HEK293 (cell line): ENCODE measurements around the gene GREB1L.
A peak's percentile ranks its signal among the peaks of the same experiment; 100 is the strongest.

Source experiments
- CTCF ChIA-PET: fragments of 350-600 bp; formaldehyde crosslinking; extraction: SDS; loops from one replicate; lab custom pipeline; 2021; ENCODE audit warnings: antibody characterized with exemption; lab: Yijun Ruan, JAX
- POLR2A ChIA-PET: fragments of 300-600 bp; formaldehyde crosslinking; extraction: SDS; loops from one replicate; lab custom pipeline; 2020; ENCODE audit warnings: antibody characterized with exemption, inconsistent platforms; lab: Yijun Ruan, JAX
- H3K27ac ChIP-seq: fragments of 200-500 bp; sonication (Bioruptor generic); 2 replicates; pipeline ENCODE4 v1.5.1; 2014; ENCODE audit warnings: low read depth, low read length, control low read depth, inconsistent platforms; ENCODE audit errors: extremely low read depth
- H3K36me3 ChIP-seq, 2 experiments: fragments of 200-500 bp in 1 of 2; sonication (Bioruptor generic) in 1 of 2; 1 replicate in 1 of 2; 2 replicates in 1 of 2; pipeline ENCODE4 v1.5.1; 2014 to 2017; ENCODE audit warnings: inconsistent platforms in 2 of 2, low read length in 2 of 2; ENCODE audit not compliant: control insufficient read depth in 2 of 2, insufficient read depth in 1 of 2
- H3K4me1 ChIP-seq: fragments of 200-500 bp; sonication (Bioruptor generic); 2 replicates; pipeline ENCODE4 v1.5.1; 2014; ENCODE audit warnings: mild to moderate bottlenecking, low read length, inconsistent platforms; ENCODE audit not compliant: control insufficient read depth, insufficient read depth
- H3K4me3 ChIP-seq: 2 replicates; pipeline ENCODE4 v1.5.1; 2011; ENCODE audit warnings: low read depth, mild to moderate bottlenecking, control low read depth, low read length, moderate library complexity
- H3K9me3 ChIP-seq: fragments of 200-500 bp; sonication (Bioruptor generic); 2 replicates; pipeline ENCODE4 v1.5.1; 2014; ENCODE audit warnings: low read depth, low read length, inconsistent platforms; ENCODE audit not compliant: control insufficient read depth, insufficient read depth
- GLIS1 ChIP-seq: fragments of 450-650 bp; formaldehyde crosslinking; IDR thresholded peaks from 2 replicates; pipeline ENCODE4 v1.5.1; 2016; ENCODE audit warnings: missing biosample characterization, missing genetic modification characterization
- HOXD13 ChIP-seq: sonication (generic); formaldehyde crosslinking; IDR thresholded peaks from 2 replicates; pipeline ENCODE4 v1.8.0; 2022; ENCODE audit warnings: missing genetic modification reagents, borderline replicate concordance
- IKZF3 ChIP-seq: fragments of 450-650 bp; IDR thresholded peaks from 2 replicates; pipeline ENCODE4 v1.5.0; 2018; ENCODE audit warnings: missing biosample characterization, mild to moderate bottlenecking, missing genetic modification characterization, moderate library complexity
- KLF7 ChIP-seq: fragments of 450-650 bp; formaldehyde crosslinking; IDR thresholded peaks from 2 replicates; pipeline ENCODE4 v1.5.1; 2016; ENCODE audit warnings: missing biosample characterization, missing genetic modification characterization, borderline replicate concordance
- SCRT2 ChIP-seq: fragments of 450-650 bp; formaldehyde crosslinking; IDR thresholded peaks from 2 replicates; pipeline ENCODE4 v1.5.1; 2016; ENCODE audit warnings: missing biosample characterization, missing genetic modification characterization
- YY2 ChIP-seq: fragments of 450-650 bp; formaldehyde crosslinking; IDR thresholded peaks from 2 replicates; pipeline ENCODE4 v1.5.1; 2016; ENCODE audit warnings: missing biosample characterization, missing genetic modification characterization
- ZBTB48 ChIP-seq: fragments of 450-650 bp; formaldehyde crosslinking; IDR thresholded peaks from 2 replicates; pipeline ENCODE4 v1.5.1; 2016; ENCODE audit warnings: missing biosample characterization, missing genetic modification characterization
- ZBTB7A ChIP-seq: fragments of 450-650 bp; formaldehyde crosslinking; IDR thresholded peaks from 2 replicates; pipeline ENCODE4 v1.5.1; 2016; ENCODE audit warnings: low read depth, missing biosample characterization, missing genetic modification characterization
- ZNF114 ChIP-seq: fragments of 450-650 bp; formaldehyde crosslinking; IDR thresholded peaks from 2 replicates; pipeline ENCODE4 v1.5.0; 2017; ENCODE audit warnings: missing biosample characterization, missing genetic modification characterization
- ZNF121 ChIP-seq: fragments of 450-650 bp; formaldehyde crosslinking; IDR thresholded peaks from 2 replicates; pipeline ENCODE4 v1.5.1; 2016; ENCODE audit warnings: missing biosample characterization, missing genetic modification characterization
- ZNF146 ChIP-seq: fragments of 450-650 bp; formaldehyde crosslinking; IDR thresholded peaks from 2 replicates; pipeline ENCODE4 v1.5.1; 2016; ENCODE audit warnings: missing biosample characterization, missing genetic modification characterization
- ZNF202 ChIP-seq: fragments of 450-650 bp; formaldehyde crosslinking; IDR thresholded peaks from 2 replicates; pipeline ENCODE4 v1.5.1; 2016; ENCODE audit warnings: missing biosample characterization, missing genetic modification characterization, borderline replicate concordance
- ZNF248 ChIP-seq: fragments of 450-650 bp; formaldehyde crosslinking; IDR thresholded peaks from 2 replicates; pipeline ENCODE4 v1.5.1; 2017; ENCODE audit warnings: missing biosample characterization, missing genetic modification characterization
- ZNF335 ChIP-seq: fragments of 450-650 bp; formaldehyde crosslinking; conservative IDR thresholded peaks from 2 replicates; pipeline ENCODE4 v1.5.1; 2016; ENCODE audit warnings: missing biosample characterization, missing genetic modification characterization
- ZNF426 ChIP-seq: fragments of 450-650 bp; formaldehyde crosslinking; IDR thresholded peaks from 2 replicates; pipeline ENCODE4 v1.5.1; 2017; ENCODE audit warnings: missing biosample characterization, missing genetic modification characterization, mild to moderate bottlenecking, inconsistent platforms, moderate library complexity
- ZNF529 ChIP-seq: fragments of 450-650 bp; formaldehyde crosslinking; IDR thresholded peaks from 2 replicates; pipeline ENCODE4 v1.5.1; 2017; ENCODE audit warnings: missing genetic modification characterization, missing biosample characterization; ENCODE audit not compliant: insufficient replicate concordance
- ZNF585B ChIP-seq: fragments of 450-650 bp; formaldehyde crosslinking; IDR thresholded peaks from 2 replicates; pipeline ENCODE4 v1.5.1; 2016; ENCODE audit warnings: missing biosample characterization, missing genetic modification characterization
- ZNF626 ChIP-seq: fragments of 450-650 bp; sonication (Bioruptor Pico); formaldehyde crosslinking; IDR thresholded peaks from 2 replicates; pipeline ENCODE4 v1.5.1; 2018; ENCODE audit warnings: missing biosample characterization, missing genetic modification characterization, inconsistent platforms
- ZNF658 ChIP-seq: fragments of 450-650 bp; formaldehyde crosslinking; IDR thresholded peaks from 2 replicates; pipeline ENCODE4; 2016; ENCODE audit warnings: missing biosample characterization, missing genetic modification characterization
- ZNF670 ChIP-seq: fragments of 450-650 bp; formaldehyde crosslinking; IDR thresholded peaks from 2 replicates; pipeline ENCODE4 v1.5.1; 2016; ENCODE audit warnings: missing biosample characterization, missing genetic modification characterization, low read depth
- ZNF777 ChIP-seq: fragments of 450-650 bp; formaldehyde crosslinking; IDR thresholded peaks from 2 replicates; pipeline ENCODE4 v1.5.1; 2017; ENCODE audit warnings: missing biosample characterization, missing genetic modification characterization, borderline replicate concordance
- ZSCAN23 ChIP-seq: fragments of 450-650 bp; formaldehyde crosslinking; IDR thresholded peaks from 2 replicates; pipeline ENCODE4 v1.5.1; 2016; ENCODE audit warnings: missing biosample characterization, missing genetic modification characterization
- ZXDB ChIP-seq: fragments of 450-650 bp; formaldehyde crosslinking; IDR thresholded peaks from 2 replicates; pipeline ENCODE4 v1.5.1; 2016; ENCODE audit warnings: missing biosample characterization, missing genetic modification characterization
- TF ChIP-seq, protein P1 (sequence below): fragments of 450-650 bp; formaldehyde crosslinking; IDR thresholded peaks from 2 replicates; pipeline ENCODE4 v1.5.1; 2016; ENCODE audit warnings: missing biosample characterization, missing genetic modification characterization
- TF ChIP-seq, protein P2 (sequence below): IDR thresholded peaks from 2 replicates; pipeline ENCODE4 v1.6.1; 2011; ENCODE audit warnings: mild to moderate bottlenecking, low read depth, low read length, borderline replicate concordance
- TF ChIP-seq, protein P3 (sequence below): fragments of 450-650 bp; formaldehyde crosslinking; IDR thresholded peaks from 2 replicates; pipeline ENCODE4 v1.5.1; 2017; ENCODE audit warnings: missing biosample characterization, missing genetic modification characterization
- TF ChIP-seq, protein P4 (sequence below): fragments of 450-650 bp; formaldehyde crosslinking; IDR thresholded peaks from 2 replicates; pipeline ENCODE4 v1.5.1; 2017; ENCODE audit warnings: missing biosample characterization, missing genetic modification characterization
- TF ChIP-seq, protein P5 (sequence below): fragments of 450-650 bp; formaldehyde crosslinking; IDR thresholded peaks from 2 replicates; pipeline ENCODE4 v1.5.1; 2017; ENCODE audit warnings: missing biosample characterization, missing genetic modification characterization

GREB1L gene

DNA sequence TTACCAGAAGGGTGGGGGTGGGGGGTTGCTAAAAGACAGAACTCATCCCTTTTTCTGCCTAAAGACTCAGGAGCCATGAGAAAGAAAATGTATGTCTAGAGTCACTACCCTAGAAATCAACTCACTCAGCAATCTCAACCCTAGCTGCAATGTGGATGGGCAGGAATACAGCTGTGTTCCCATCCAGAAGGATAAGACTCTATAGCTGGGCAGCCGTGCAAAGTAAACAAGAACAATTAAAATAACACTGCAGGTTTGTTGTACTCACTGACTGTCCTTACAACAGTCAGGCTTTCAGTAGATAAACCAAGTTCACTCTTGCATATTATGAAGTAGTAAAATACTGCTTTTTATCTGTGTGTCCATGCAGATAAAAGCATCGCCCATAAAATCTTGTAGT lies 284.4 kb downstream of the GREB1L start:
- TF ChIP-seq GLIS1 (tag by site-specific recombination) (no peak), ZNF426 (tag by site-specific recombination) (no peak), ZNF585B (tag by site-specific recombination) (no peak), ZXDB (tag by site-specific recombination) (no peak), SCRT2 (tag by site-specific recombination) (no peak), ZNF626 (tag by site-specific recombination) (no peak), ZSCAN23 (no peak), ZNF248 (tag by site-specific recombination) (no peak), ZNF146 (tag by site-specific recombination) (no peak), IKZF3 (no peak), ZNF658 (tag by site-specific recombination) (no peak)
- TF ChIP-seq, protein P1, sequence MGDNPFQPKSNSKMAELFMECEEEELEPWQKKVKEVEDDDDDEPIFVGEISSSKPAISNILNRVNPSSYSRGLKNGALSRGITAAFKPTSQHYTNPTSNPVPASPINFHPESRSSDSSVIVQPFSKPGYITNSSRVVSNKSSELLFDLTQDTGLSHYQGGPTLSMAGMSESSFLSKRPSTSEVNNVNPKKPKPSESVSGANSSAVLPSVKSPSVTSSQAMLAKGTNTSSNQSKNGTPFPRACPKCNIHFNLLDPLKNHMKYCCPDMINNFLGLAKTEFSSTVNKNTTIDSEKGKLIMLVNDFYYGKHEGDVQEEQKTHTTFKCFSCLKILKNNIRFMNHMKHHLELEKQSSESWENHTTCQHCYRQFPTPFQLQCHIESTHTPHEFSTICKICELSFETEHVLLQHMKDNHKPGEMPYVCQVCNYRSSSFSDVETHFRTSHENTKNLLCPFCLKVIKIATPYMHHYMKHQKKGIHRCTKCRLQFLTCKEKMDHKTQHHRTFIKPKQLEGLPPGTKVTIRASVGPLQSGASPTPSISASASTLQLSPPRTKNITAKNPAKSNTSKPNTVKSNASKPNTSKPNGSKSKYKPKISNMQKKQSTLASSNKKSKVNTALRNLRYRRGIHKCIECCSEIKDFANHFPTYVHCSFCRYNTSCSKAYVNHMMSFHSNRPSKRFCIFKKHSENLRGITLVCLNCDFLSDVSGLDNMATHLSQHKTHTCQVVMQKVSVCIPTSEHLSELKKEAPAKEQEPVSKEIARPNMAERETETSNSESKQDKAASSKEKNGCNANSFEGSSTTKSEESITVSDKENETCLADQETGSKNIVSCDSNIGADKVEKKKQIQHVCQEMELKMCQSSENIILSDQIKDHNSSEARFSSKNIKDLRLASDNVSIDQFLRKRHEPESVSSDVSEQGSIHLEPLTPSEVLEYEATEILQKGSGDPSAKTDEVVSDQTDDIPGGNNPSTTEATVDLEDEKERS (tag by site-specific recombination): no peak
- TF ChIP-seq, protein P2, sequence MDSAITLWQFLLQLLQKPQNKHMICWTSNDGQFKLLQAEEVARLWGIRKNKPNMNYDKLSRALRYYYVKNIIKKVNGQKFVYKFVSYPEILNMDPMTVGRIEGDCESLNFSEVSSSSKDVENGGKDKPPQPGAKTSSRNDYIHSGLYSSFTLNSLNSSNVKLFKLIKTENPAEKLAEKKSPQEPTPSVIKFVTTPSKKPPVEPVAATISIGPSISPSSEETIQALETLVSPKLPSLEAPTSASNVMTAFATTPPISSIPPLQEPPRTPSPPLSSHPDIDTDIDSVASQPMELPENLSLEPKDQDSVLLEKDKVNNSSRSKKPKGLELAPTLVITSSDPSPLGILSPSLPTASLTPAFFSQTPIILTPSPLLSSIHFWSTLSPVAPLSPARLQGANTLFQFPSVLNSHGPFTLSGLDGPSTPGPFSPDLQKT: no peak
- POLR2A ChIA-PET: no interaction called here
- H3K4me1 ChIP-seq: no peaks in the 10 kb centered on the region
- H3K27ac ChIP-seq: no peak overlapping the region
- no peak overlapping the region for H3K4me3 ChIP-seq
- CTCF ChIA-PET: interaction anchor here (0.6 to 1.2 kb wide), 2 partner anchors 75 to 291 kb away, joined by 3 to 5 read pairs; no protein-coding TSS in a partner anchor
- H3K9me3 ChIP-seq: no peaks in the 10 kb centered on the region
- peaks cover 15 to 71% of the 10 kb centered on the region in 2 experiments for H3K36me3 ChIP-seq

DNA sequence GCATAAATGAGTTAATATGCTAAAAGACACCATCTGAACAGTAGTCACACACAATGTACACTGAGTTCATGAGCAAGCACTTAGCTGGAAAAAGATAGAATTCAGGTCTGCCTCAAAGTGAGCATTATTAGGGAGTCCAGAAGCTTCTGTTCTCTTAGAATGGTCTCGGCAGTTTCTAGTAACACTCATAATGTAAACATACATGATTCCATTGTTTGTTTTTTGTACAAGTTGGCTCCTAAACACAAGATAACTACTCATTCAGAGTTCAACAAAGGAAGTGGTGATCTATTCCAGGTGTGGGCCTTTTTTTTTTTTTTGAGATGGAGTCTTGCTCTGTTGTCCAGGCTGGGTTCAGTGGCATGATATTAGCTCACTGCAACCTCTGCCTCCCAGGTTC lies 292.3 kb downstream of the GREB1L start:
- Histone ChIP-seq H3K36me3 (peaks cover 42 to 81% of the 10 kb centered on the region in 2 experiments), H3K9me3 (no peaks in the 10 kb centered on the region), H3K4me1 (no peaks in the 10 kb centered on the region), H3K27ac (no peak overlapping the region), H3K4me3 (no peak overlapping the region)
- ChIA-PET CTCF (interaction anchor here (0.6 to 1.2 kb wide), 2 partner anchors 44 to 63 kb away, joined by 3 read pairs; no protein-coding TSS in a partner anchor), POLR2A (no interaction called here)
- TF ChIP-seq, protein P3, sequence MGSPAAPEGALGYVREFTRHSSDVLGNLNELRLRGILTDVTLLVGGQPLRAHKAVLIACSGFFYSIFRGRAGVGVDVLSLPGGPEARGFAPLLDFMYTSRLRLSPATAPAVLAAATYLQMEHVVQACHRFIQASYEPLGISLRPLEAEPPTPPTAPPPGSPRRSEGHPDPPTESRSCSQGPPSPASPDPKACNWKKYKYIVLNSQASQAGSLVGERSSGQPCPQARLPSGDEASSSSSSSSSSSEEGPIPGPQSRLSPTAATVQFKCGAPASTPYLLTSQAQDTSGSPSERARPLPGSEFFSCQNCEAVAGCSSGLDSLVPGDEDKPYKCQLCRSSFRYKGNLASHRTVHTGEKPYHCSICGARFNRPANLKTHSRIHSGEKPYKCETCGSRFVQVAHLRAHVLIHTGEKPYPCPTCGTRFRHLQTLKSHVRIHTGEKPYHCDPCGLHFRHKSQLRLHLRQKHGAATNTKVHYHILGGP: no peak
- TF ChIP-seq KLF7 (tag by site-specific recombination) (no peak), HOXD13 (CRISPR knock-in tag) (no peak), YY2 (tag by site-specific recombination) (no peak), ZNF202 (tag by site-specific recombination) (no peak), ZNF335 (tag by site-specific recombination) (no peak), ZNF670 (tag by site-specific recombination) (no peak), ZNF114 (tag by site-specific recombination) (no peak), ZNF585B (tag by site-specific recombination) (no peak), ZBTB48 (tag by site-specific recombination) (no peak), ZBTB7A (no peak), ZNF529 (tag by site-specific recombination) (no peak), ZNF777 (no peak), ZNF121 (tag by site-specific recombination) (0 out of 2 replicates have a peak, but pooled peaks have one; percentile 29)
- TF ChIP-seq, protein P4, sequence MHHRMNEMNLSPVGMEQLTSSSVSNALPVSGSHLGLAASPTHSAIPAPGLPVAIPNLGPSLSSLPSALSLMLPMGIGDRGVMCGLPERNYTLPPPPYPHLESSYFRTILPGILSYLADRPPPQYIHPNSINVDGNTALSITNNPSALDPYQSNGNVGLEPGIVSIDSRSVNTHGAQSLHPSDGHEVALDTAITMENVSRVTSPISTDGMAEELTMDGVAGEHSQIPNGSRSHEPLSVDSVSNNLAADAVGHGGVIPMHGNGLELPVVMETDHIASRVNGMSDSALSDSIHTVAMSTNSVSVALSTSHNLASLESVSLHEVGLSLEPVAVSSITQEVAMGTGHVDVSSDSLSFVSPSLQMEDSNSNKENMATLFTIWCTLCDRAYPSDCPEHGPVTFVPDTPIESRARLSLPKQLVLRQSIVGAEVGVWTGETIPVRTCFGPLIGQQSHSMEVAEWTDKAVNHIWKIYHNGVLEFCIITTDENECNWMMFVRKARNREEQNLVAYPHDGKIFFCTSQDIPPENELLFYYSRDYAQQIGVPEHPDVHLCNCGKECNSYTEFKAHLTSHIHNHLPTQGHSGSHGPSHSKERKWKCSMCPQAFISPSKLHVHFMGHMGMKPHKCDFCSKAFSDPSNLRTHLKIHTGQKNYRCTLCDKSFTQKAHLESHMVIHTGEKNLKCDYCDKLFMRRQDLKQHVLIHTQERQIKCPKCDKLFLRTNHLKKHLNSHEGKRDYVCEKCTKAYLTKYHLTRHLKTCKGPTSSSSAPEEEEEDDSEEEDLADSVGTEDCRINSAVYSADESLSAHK (tag by site-specific recombination): peak; percentile 73
- TF ChIP-seq, protein P5, sequence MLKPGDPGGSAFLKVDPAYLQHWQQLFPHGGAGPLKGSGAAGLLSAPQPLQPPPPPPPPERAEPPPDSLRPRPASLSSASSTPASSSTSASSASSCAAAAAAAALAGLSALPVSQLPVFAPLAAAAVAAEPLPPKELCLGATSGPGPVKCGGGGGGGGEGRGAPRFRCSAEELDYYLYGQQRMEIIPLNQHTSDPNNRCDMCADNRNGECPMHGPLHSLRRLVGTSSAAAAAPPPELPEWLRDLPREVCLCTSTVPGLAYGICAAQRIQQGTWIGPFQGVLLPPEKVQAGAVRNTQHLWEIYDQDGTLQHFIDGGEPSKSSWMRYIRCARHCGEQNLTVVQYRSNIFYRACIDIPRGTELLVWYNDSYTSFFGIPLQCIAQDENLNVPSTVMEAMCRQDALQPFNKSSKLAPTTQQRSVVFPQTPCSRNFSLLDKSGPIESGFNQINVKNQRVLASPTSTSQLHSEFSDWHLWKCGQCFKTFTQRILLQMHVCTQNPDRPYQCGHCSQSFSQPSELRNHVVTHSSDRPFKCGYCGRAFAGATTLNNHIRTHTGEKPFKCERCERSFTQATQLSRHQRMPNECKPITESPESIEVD (tag by site-specific recombination): no peak
